HG03066 (cell line): ENCODE data around the gene EML1.

Source experiments
- ATAC-seq: cut with Tn5 transposase; IDR thresholded peaks from one replicate; pipeline ENCODE4 v1.9.1; 2021; ENCODE audit warnings: low read depth; ENCODE audit not compliant: unreplicated experiment

EML1 gene

DNA sequence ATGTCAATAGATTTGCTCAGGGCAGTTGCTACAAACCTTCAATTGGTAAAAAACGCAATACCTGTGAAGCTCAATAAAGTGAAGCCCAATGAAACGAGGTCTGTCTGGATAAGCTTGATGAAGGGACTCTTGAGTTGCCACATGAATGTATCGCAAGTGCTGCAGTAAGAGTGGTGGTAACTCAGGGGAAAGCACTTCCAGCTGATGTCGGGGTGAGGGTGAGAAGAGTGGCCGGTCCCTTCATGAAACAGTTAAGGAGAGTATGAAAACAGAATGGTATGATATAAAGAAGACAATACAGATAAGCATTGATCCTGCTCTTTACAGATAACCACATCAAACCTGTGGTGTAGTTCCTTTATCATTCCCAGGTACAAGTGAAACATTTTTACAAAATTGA is 188.6 kb downstream of the EML1 start:
- ATAC-seq = no peak

DNA sequence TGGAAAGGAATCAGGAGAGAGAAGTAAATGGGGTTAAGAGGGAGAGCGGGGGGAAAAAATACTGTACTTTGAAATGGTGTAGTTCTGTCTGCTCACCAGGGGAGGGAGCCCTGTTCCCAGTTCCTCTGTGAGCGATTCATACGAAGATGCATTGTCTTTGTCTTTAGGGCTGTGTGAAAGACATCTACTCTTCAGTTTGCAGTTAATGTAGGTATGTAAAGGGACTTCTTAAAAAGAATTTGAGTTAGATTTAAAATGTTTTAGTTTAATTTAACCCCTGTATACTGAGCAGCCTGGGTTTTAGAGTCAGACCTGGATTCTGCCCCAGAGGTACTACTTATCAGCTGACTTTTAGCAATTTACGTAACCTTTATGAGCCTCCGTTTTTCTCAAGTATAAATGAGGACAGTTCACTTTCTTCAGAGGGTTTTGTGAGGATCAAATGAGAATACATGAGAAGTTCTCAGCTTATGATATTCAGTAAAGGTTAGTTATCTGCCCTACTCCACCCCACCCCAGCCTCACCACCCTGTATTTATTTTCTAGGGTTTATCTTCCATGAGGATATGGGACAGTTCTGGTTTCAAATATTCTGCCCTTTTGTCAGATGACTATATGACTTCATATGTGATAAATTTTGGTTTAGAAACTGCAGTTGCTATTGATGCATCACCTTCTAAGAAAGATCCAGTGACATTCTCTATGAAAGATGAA is 189.5 kb downstream of the EML1 start:
- ATAC-seq = no peak

- no peak for ATAC-seq
Observed at GRCh38 chr14:99983251-99984015, 190.2 kb downstream of the EML1 start.

GRCh38 chr14:99984036-99984435 is 190.8 kb downstream of the EML1 start:
- ATAC-seq = no peak

- ATAC-seq = no peak
Observed at GRCh38 chr14:99986396-99986795, 193.2 kb downstream of the EML1 start.

GRCh38 chr14:99989032-99989431 is 195.8 kb downstream of the EML1 start:
- ATAC-seq = no peak

DNA sequence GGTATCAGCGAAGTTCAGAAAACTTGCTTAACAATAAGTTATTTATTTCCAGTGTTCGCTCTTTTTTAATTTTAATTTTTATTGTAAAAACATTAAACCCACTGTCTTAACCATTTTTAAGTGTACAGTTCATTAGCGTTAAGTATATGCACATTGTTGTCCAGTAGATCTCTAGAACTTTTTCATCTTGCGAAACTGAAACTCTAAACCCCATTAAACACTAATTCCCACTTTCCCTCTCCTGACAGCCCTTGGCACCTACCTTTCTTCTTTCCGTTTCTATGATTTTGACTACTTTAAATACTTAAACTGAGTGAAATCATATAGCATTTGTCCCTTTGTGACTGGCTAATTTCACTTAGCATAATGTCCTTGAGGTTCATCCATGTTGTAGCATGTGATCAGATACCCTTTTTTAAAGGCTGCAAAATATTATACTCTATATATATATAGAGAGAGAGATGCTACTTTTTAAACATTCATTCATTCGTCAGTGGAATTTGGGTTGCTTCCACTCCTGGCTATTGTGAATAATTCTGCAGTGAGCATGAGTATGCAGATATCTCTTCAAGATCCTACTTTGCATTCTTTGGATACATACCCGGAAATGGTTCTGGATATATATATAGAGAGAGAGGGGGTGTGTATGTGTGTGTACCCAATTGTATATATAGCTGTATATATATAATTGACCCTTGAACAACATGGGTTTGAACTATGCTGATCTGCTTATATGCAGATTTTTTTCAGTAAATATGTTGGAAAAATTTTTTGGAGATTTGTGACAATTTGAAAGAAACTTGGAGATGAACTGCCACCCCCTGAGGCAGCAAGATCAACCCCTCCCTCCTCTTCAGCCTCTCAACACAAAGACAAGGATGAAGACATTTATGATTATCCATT is 197.3 kb downstream of the EML1 start:
- ATAC-seq = no peak

DNA sequence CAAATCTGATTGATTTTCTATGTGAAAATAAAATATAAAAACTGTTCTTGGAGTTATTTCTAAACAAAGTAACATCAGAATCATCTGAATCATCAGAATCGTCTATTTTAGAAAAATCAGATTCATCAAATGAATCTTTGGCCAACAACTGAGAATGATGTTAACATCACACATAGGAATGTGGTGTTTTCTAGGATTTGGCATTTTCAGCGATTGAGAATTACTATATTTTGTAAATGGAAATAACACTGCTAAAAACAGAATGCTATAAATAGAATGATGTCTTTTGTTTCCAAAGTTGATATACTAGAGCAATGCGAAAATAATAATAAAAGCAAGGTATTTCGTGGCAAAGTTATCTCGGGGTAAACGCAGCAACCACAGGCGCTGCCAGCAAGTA is 198.1 kb downstream of the EML1 start:
- no peak for ATAC-seq
